H9 (cell line): ENCODE measurements around the gene PICALM. TPM values are rescaled to one million over a fixed set of nuclear protein-coding genes. Genes with fewer than 3 reads are reported as not detected.

Experiments used
- DNase-seq: peaks from one replicate; pipeline ENCODE4 v3.0.0-alpha.2; 2017
- H2AFZ ChIP-seq: one replicate; pipeline ENCODE4 v1.6.1; 2013; ENCODE audit warnings: mild to moderate bottlenecking, low read length, control low read depth, moderate library complexity
- H2AK5ac ChIP-seq: 2 replicates; pipeline ENCODE4 v1.6.1; 2013; ENCODE audit warnings: low read length, control low read depth, mixed read lengths; ENCODE audit not compliant: insufficient read length
- H2BK120ac ChIP-seq: one replicate; pipeline ENCODE4 v1.6.1; 2013; ENCODE audit warnings: low read depth, mild to moderate bottlenecking, low read length, control low read depth, inconsistent platforms; ENCODE audit not compliant: poor library complexity, severe bottlenecking
- H2BK12ac ChIP-seq: 2 replicates; pipeline ENCODE4 v1.6.1; 2013; ENCODE audit warnings: low read length, control low read depth, mixed read lengths, low read depth; ENCODE audit not compliant: insufficient read length
- H2BK15ac ChIP-seq: 2 replicates; pipeline ENCODE4 v1.6.1; 2013; ENCODE audit warnings: low read depth, low read length, control low read depth
- H2BK20ac ChIP-seq: one replicate; pipeline ENCODE4 v1.6.1; 2013; ENCODE audit warnings: low read depth, mild to moderate bottlenecking, low read length, control low read depth, inconsistent platforms; ENCODE audit not compliant: poor library complexity, severe bottlenecking
- H2BK5ac ChIP-seq: 2 replicates; pipeline ENCODE4 v1.6.1; 2013; ENCODE audit warnings: low read length, control low read depth, mixed read lengths; ENCODE audit not compliant: insufficient read length
- H3K14ac ChIP-seq: 2 replicates; pipeline ENCODE4 v1.6.1; 2013; ENCODE audit warnings: low read length, control low read depth; ENCODE audit not compliant: insufficient read depth
- H3K18ac ChIP-seq: 2 replicates; pipeline ENCODE4 v1.6.1; 2013; ENCODE audit warnings: low read depth, mild to moderate bottlenecking, mixed read lengths, low read length, control low read depth; ENCODE audit not compliant: insufficient read length
- H3K23ac ChIP-seq: 2 replicates; pipeline ENCODE4 v1.6.1; 2013; ENCODE audit warnings: low read length, control low read depth, mixed read lengths, low read depth; ENCODE audit not compliant: insufficient read length
- H3K23me2 ChIP-seq: 2 replicates; pipeline ENCODE4 v1.6.1; 2013; ENCODE audit warnings: low read depth, mild to moderate bottlenecking, mixed read lengths, low read length, control low read depth; ENCODE audit not compliant: insufficient read length, poor library complexity, severe bottlenecking
- H3K27ac ChIP-seq: 2 replicates; pipeline ENCODE4 v1.5.1; 2013; ENCODE audit warnings: low read length, control low read depth, mixed read lengths, low read depth; ENCODE audit not compliant: insufficient read length
- H3K27me3 ChIP-seq: 2 replicates; pipeline ENCODE4 v1.6.1; 2013; ENCODE audit warnings: low read length, control low read depth, inconsistent platforms; ENCODE audit not compliant: insufficient read depth
- H3K4ac ChIP-seq: 2 replicates; pipeline ENCODE4 v1.6.1; 2013; ENCODE audit warnings: low read depth, mild to moderate bottlenecking, control low read depth, inconsistent platforms, low read length, moderate library complexity
- H3K4me1 ChIP-seq: 2 replicates; pipeline ENCODE4 v1.6.1; 2013; ENCODE audit warnings: low read length, control low read depth, inconsistent platforms; ENCODE audit not compliant: insufficient read depth
- H3K4me2 ChIP-seq: 2 replicates; pipeline ENCODE4 v1.6.1; 2013; ENCODE audit warnings: low read length, control low read depth, mixed read lengths; ENCODE audit not compliant: insufficient read length, insufficient read depth
- H3K56ac ChIP-seq: 2 replicates; pipeline ENCODE4 v1.6.1; 2013; ENCODE audit warnings: low read depth, mild to moderate bottlenecking, mixed read lengths, low read length, control low read depth; ENCODE audit not compliant: insufficient read length
- H3K79me1 ChIP-seq: 2 replicates; pipeline ENCODE4 v1.6.1; 2013; ENCODE audit warnings: low read depth, mild to moderate bottlenecking, moderate library complexity, low read length, control low read depth, inconsistent platforms; ENCODE audit not compliant: insufficient read depth, poor library complexity, severe bottlenecking
- H3K79me2 ChIP-seq: 2 replicates; pipeline ENCODE4 v1.6.1; 2013; ENCODE audit warnings: low read length, control low read depth, inconsistent platforms; ENCODE audit not compliant: insufficient read depth
- H3K9ac ChIP-seq: 2 replicates; pipeline ENCODE4 v1.6.1; 2013; ENCODE audit warnings: low read length, control low read depth, mixed read lengths; ENCODE audit not compliant: insufficient read length; ENCODE audit errors: extremely low read depth
- H3K9me3 ChIP-seq: one replicate; pipeline ENCODE4 v1.6.1; 2013; ENCODE audit warnings: low read depth, low read length, inconsistent platforms; ENCODE audit not compliant: control insufficient read depth
- H3T11ph ChIP-seq: one replicate; pipeline ENCODE4 v1.6.1; 2013; ENCODE audit warnings: mild to moderate bottlenecking, low read length, control low read depth, inconsistent platforms
- H4K20me1 ChIP-seq: one replicate; pipeline ENCODE4 v1.6.1; 2013; ENCODE audit not compliant: control insufficient read depth, insufficient read length, insufficient read depth
- H4K5ac ChIP-seq: 2 replicates; pipeline ENCODE4 v1.6.1; 2013; ENCODE audit warnings: low read depth, mild to moderate bottlenecking, mixed read lengths, low read length, control low read depth; ENCODE audit not compliant: insufficient read length
- H4K8ac ChIP-seq: replicated peaks from 2 replicates; pipeline ENCODE4 v1.6.1; 2013; ENCODE audit warnings: low read length, control low read depth, mixed read lengths, low read depth; ENCODE audit not compliant: insufficient read length
- H4K91ac ChIP-seq: 2 replicates; pipeline ENCODE4 v1.6.1; 2013; ENCODE audit warnings: low read depth, mild to moderate bottlenecking, moderate library complexity, mixed read lengths, low read length, control low read depth; ENCODE audit not compliant: insufficient read length
- H3K27ac Mint-ChIP-seq, 3 experiments: 2 replicates in 2 of 3; 3 replicates in 1 of 3; pipeline ENCODE4 v1.8.0; 2020 to 2021; ENCODE audit warnings: mixed read lengths in 3 of 3, mild to moderate bottlenecking in 1 of 3, moderate library complexity in 1 of 3
- H3K27me3 Mint-ChIP-seq: 2 replicates; pipeline ENCODE4 v1.8.0; 2021; ENCODE audit warnings: low read depth, mild to moderate bottlenecking, moderate library complexity, mixed read lengths
- H3K36me3 Mint-ChIP-seq, 3 experiments: 2 replicates in 2 of 3; 3 replicates in 1 of 3; pipeline ENCODE4 v1.8.0; 2020 to 2021; ENCODE audit warnings: low read depth in 3 of 3, mixed read lengths in 3 of 3; ENCODE audit not compliant: insufficient read depth in 1 of 3
- H3K4me1 Mint-ChIP-seq, 2 experiments: 2 replicates each; pipeline ENCODE4 v1.8.0; 2020; ENCODE audit warnings: mixed read lengths in 2 of 2
- H3K4me3 Mint-ChIP-seq, 2 experiments: 2 replicates in 1 of 2; 3 replicates in 1 of 2; pipeline ENCODE4 v1.8.0; 2020 to 2021; ENCODE audit warnings: mild to moderate bottlenecking in 2 of 2, mixed read lengths in 2 of 2, moderate library complexity in 1 of 2
- H3K9me3 Mint-ChIP-seq, 2 experiments: 2 replicates in 1 of 2; 3 replicates in 1 of 2; pipeline ENCODE4 v1.8.0; 2020; ENCODE audit warnings: mild to moderate bottlenecking in 2 of 2, mixed read lengths in 2 of 2, moderate library complexity in 1 of 2
- CTCF ChIP-seq: fragments of 200-600 bp; sonication (generic); conservative IDR thresholded peaks from 3 replicates; pipeline ENCODE4 v1.8.0; 2021; ENCODE audit warnings: antibody characterized with exemption, mild to moderate bottlenecking
- WGBS: extraction: QIAGEN DNeasy Blood & Tissue Kit; methylation state at CpG from one replicate; pipeline ENCODE4 v1.1.7; 2013; ENCODE audit warnings: missing lambda C conversion rate, low lambda C conversion rate, mixed read lengths; ENCODE audit not compliant: insufficient read length; ENCODE audit errors: extremely low coverage; 5-methylcytosine and 5-hydroxymethylcytosine counted together
- total RNA-seq: library from RNA; stranded (reverse); gene quantifications from 2 replicates; pipeline ENCODE4 v1.2.1, GENCODE V29; 2021

Gene PICALM
- total RNA-seq, 1 experiment from 2014 or later: 76.4 TPM

GRCh38 chr11:85961130-85961529 lies 107.8 kb downstream of the PICALM start:
- Histone ChIP-seq H3K9ac (no peak overlapping the region), H3K27me3 (no peaks in the 10 kb centered on the region), H4K91ac (no peak overlapping the region), H3K79me2 (no peaks in the 10 kb centered on the region), H3K4me2 (no peak overlapping the region), H2BK12ac (no peak overlapping the region), H3K4ac (no peak overlapping the region), H2BK15ac (no peak overlapping the region), H3K23me2 (no peaks in the 10 kb centered on the region), H4K8ac (no peak overlapping the region), H3K23ac (no peak overlapping the region), H2BK120ac (no peak overlapping the region), H3T11ph (no peak overlapping the region), H4K5ac (no peak overlapping the region), H3K27ac (no peak overlapping the region), H3K18ac (no peak overlapping the region), H3K14ac (no peak overlapping the region), H4K20me1 (no peaks in the 10 kb centered on the region), H3K56ac (no peak overlapping the region), H3K4me1 (no peaks in the 10 kb centered on the region), H2BK20ac (no peak overlapping the region), H3K79me1 (no peaks in the 10 kb centered on the region), H2AK5ac (no peak overlapping the region), H2BK5ac (no peak overlapping the region), H3K9me3 (no peaks in the 10 kb centered on the region), H2AFZ (no peak overlapping the region)
- Mint-ChIP-seq H3K27me3 (no peaks in the 10 kb centered on the region), H3K4me3 (no peak overlapping the region), H3K27ac (no peak overlapping the region; a peak in 1 of 7 replicates), H3K4me1 (no peaks in the 10 kb centered on the region), H3K9me3 (no peaks in the 10 kb centered on the region), H3K36me3 (peaks cover 6 to 61% (median 23%) of the 10 kb centered on the region in 3 experiments; a peak in 6 of 7 replicates)
- no CpG with 5 or more reads among the region's 6 CpGs for WGBS
- no peak for DNase-seq
- no peak for TF ChIP-seq CTCF
